Activated CD8-positive, alpha-beta memory T cell treated with anti-CD3 and anti-CD28 coated beads for 24 hours (primary cell): ENCODE data around the gene RASGRP2.

Experiments
- DNase-seq: peaks from one replicate; pipeline ENCODE4 v3.0.0-alpha.2; 2020

Gene RASGRP2

GRCh38 chr11:64739871-64740270, 4.1 kb downstream of the RASGRP2 start:
- no peak for DNase-seq

DNA sequence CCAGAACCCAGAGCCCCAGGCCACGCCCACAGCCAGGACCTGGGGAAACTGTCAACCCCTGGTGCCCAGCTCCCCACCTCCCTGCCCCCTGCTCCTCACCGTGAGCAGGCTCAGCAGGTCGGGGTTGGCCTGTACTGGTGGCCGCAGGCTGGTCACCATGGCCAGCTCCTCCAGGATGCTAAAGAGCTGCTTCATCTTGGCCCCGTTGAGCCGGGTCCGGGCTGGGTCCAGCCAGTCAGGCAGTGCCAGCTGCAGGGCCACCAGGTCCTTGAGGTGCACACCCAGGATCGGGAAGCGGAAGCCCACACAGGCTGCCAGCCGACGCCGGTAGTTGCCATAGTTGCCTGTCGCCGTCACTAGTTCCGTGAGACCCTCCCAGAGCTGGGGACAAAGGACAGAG, 7.3 kb downstream of the RASGRP2 start:
- no peak for DNase-seq

GRCh38 chr11:64735725-64736259, 8.2 kb downstream of the RASGRP2 start:
- no peak for DNase-seq

GRCh38 chr11:64734811-64735724, 8.9 kb downstream of the RASGRP2 start:
- DNase-seq, result no peak

- DNase-seq, result no peak
Measured at GRCh38 chr11:64731601-64732000, 12.3 kb downstream of the RASGRP2 start.

DNA sequence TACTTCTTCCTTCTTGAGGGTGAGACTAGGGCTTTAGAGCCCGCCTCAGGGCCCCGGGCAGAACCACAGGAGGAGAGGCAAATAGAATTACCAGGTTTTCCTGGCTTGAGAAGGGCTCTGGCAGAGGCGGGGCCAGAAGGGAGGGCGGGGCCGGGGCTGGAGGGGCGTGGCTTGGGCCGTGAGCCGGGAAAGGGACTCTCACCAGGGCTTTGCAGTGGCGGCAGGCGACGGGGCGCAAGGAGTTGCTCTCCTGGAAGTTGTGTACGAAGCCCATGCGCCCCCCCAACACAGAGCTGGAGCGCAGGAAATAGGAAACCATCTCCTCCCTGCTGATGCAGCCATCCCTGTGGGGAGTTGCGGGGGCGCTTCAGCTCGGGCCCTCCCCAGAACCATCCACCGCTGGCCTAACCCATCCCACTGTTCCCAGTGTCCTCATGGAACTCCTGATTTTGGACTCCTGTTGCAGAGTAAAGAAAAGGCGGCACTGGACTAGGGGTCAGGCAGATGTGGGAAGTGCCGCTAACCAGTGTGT, 14.0 kb downstream of the RASGRP2 start:
- DNase-seq, result no peak

DNA sequence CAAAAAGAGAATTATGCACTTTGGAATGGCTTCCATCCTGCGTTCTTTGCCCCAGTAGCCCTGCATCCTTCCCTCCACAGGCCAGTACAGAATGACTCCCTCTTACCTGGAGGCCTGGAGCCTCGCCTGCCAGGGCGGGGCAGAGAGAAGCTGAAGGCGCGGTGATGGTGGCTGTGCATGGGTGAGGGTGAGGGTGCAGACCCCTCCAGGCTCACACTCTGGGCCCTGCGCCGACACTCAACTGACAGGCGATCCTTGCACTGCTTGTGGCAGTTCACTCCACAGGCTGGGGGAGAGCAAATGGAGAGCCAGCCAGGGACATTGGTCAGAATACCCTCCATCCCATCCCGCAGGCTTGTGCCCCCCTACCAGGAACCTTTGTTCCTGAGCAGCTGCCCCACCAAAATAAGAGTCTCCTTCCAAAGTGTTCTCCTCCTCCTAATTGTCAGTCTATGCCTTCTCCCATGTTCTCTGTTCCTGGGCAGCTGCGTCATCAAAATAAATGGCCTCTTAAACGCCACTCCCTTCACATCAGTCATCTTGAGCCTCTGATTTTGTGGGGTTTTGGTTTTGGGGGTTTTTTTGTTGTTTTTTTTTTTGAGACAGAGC, 15.1 kb downstream of the RASGRP2 start:
- no peak for DNase-seq

GRCh38 chr11:64726867-64727530, 16.9 kb downstream of the RASGRP2 start:
- DNase-seq, result no peak

- DNase-seq, result peak; percentile 54
Measured at GRCh38 chr11:64726211-64726641, 17.7 kb downstream of the RASGRP2 start.

GRCh38 chr11:64724863-64725532, 18.9 kb downstream of the RASGRP2 start:
- peak; percentile 56 for DNase-seq

DNA sequence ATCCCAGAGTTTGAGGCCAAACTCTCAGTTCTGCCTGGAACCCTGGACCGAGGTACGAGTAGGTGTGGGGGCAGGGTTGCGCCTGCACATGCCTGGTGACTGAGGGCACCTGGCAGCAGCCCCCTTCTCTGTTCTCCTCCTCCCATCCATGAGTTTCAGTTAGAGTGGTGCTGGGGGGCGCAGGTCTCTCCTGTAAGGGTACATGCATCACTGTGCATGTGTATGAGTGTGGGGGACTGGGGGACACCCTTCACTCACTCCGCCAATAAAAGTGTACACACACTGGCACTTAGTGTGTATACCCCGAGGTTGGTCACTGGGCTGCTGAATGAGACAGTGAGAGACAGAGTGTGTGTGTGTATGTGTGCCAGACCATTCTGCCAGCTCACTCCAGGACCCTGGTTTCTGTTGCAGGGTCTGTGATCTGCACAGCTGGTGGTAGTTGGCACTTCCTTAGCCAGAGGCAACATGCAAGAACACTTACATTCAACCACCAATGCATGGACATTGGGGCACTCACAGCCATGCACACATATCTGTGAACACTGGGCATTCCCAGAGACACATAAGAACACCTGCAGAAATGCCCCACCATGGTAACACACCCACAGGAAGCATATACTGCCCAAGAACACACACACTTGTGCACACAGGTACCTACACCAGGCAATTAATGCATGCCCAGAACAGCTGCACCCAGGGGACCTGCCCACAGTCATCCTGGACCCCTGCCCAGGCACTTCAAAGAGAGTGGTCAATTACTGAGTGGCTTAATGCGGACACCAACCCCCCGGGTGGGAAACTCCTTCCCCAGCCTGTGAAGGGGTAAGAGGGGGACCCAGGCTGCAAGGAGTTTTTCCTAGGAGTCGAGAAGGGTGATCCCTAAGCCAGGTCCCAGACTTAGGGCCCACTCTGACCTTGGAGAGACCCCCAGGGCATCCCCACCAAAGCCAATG, 19.8 kb downstream of the RASGRP2 start:
- peak; percentile 57 for DNase-seq

DNA sequence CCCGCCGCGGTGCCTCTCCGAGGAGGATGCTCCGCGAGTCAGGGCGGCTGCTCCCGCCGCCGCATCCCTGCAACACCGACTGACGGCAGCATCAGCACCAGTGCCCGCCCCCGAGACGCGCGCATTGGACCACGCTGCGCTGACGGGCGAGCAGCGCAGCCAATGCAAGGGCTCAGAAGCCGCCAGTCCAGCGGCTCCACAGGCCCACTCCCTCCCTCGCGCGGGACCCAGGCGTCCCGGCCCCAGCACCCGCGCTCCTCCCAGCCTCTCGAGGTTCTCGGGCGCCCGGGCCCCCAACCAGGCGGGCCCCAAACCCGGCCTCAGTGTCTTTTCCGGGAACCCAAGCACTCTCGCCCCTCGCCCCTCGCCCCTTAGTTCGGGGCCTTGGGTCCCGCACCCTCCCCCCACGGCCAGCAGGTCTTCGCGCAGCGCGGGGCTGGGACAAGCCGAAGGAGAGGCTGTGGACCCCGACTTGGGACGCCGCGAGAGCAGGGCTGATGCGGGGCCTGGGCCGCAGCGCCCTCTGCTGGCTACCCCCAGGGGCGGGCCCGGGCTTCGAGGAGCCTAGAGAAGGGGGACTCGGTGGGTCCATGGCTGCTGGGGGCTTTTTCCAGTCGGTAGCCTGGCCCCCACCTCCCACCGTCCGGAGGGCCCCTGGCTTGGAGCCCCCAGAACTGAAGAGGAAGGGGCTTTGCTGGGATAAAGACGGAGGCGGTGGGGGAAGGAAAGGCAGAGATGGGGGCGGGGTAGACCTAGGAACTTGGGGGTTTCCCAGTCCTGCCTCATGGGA, 20.6 kb downstream of the RASGRP2 start, which contains the start of gene NRXN2:
Gene NRXN2 (minus strand): TSS at position 81 of the 790 bp plus-strand sequence. CDS start 9,498 bp downstream, outside the sequence.
- peak; percentile 93 for DNase-seq

DNA sequence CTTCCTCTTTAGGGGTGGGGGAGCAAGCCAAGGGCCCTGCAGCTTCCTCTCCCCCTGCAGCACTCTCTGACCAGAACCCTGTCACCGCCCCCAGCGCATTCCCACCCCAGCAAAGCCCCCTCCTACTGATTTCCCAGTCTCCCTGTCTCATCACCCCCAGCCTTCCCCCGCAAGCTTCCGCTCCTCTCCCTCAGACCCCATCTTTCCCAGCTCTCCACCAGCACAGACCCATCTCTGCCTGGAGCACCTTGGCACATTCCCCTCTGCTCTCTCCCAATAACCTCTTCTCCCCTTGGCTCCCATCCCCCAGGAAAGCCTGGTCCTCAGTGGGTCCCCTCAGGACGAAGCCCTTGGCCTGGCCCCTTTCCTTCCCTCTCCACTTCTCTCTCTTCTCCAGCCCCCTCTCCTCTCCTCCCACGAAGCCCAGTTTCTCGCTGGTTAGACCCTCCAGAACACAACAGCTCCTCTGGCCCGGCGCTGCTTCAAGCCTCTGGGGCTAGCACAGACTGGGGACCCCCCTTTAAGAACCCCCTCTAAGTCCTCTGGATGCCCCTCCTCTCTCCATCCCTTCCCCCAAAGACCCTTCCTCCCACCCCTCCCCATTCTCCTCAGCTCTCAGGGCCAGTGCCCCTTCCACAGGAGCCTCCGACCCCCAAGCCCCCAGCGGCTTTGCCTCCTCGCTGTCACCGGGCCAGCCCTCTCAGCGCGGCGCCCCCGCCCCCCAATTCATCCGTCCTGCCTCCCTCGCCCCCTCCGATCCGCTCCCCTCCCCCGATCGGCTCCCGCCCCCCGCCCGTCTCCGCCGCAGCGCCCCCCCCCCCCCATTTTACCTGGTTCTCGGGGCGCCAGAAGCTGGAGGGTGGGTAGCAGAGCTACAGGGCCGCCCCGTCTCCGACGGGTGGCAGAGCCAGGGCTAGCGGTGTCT, 21.5 kb downstream of the RASGRP2 start:
- DNase-seq, result peak; percentile 56

GRCh38 chr11:64721359-64721699, 22.6 kb downstream of the RASGRP2 start:
- DNase-seq, result peak; percentile 52

DNA sequence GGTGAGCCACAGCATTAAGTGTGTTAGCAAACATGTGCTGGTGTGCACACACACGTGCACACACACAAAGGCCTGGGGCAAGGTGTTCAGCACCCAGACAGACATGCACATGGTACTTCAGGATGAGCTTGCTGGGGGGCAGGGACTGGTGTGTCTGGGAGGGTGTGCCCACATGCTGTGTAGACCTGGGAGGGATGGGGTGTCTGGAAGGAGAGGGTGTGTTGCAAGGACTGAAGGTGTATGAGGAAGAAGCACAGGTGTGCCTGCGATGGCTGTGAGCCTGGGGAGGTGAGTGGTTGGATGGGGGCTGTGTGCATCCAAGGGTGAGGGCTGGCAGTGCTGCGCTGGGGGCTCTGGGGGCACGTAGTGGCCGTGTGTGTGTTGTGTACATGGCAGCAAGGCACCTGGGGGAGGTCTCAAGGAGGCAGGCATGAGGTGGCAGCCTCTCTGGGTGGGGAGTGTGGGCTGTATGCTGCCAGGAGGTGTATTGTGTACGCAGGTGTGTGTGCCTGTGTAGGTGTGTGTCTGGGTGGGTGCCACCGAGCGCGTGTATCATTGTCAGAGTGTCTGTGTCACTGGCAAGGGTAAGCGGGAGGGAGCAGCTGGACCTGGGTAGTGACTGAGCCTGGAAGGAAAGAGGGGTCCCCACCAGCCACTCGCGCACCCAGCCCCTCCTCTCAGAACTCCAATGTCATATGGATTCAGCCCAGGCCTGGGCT, 23.1 kb downstream of the RASGRP2 start:
- no peak for DNase-seq

DNA sequence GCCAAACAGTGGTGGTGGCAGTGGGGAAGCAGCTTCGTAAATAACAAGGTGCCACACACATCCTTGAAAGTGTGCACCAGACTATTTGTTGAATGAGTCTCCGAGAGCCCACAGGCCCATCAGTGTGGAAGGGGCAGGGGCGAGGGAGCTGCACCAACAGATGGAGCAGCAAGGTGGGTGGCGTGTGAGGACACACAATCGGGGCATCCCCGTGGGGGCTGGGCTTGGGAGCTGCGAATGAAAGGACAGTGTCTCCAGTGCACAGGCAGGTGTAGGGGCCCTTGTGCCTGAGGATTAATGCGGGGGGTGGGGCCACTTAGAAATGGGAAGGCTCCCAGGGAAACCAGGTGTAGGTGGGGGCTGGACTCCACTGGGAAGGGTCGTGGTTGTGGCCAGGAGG, 23.8 kb downstream of the RASGRP2 start:
- no peak for DNase-seq

DNA sequence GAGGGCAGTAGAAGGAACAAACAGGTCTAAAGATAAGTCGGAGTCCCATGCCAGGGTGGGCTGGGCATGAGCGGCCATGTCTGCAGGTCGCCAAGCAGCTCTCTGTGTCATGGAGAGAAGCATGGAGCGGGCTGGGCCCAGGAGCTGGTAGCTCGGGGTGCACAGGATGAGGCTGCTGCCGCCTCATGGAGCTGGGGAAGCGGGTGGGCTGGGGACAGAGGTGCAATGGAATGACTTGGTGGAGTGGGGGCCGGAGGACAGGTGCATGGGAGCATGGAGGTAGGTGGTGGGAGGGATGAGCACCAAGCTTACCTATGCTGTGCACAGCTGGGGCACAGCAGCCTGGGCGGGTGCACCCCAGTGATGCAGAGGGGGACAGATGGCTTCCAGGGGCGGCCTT, 24.5 kb downstream of the RASGRP2 start:
- no peak for DNase-seq

- DNase-seq, result no peak
Measured at GRCh38 chr11:64718780-64719124, 25.2 kb downstream of the RASGRP2 start.
